MM.1S (cell line): ENCODE measurements around the gene GSC2.

Experiments
- DNase-seq: peaks from one replicate; pipeline ENCODE4 v3.0.0-alpha.2; 2015
- H2AFZ ChIP-seq: fragments of 300-600 bp; sonication (generic); 2 replicates; pipeline ENCODE4 v1.6.0; 2016; ENCODE audit warnings: antibody characterized with exemption, low read length
- H3F3A ChIP-seq: fragments of 300-600 bp; sonication (generic); 2 replicates; pipeline ENCODE4 v1.6.1; 2016; ENCODE audit warnings: mild to moderate bottlenecking, antibody characterized with exemption, low read length, moderate library complexity, mixed read lengths; ENCODE audit not compliant: insufficient read depth
- H3K27ac ChIP-seq: fragments of 300-600 bp; sonication (generic); 2 replicates; pipeline ENCODE4 v1.5.1; 2016; ENCODE audit warnings: mild to moderate bottlenecking, low read length
- H3K27me3 ChIP-seq: fragments of 300-600 bp; sonication (generic); replicated peaks from 2 replicates; pipeline ENCODE4 v1.6.0; 2016; ENCODE audit warnings: low read length; ENCODE audit not compliant: insufficient read depth
- H3K36me3 ChIP-seq: fragments of 300-600 bp; sonication (generic); replicated peaks from 2 replicates; pipeline ENCODE4 v1.6.1; 2016; ENCODE audit warnings: mild to moderate bottlenecking, low read length, mixed read lengths; ENCODE audit not compliant: insufficient read depth
- H3K4me1 ChIP-seq: fragments of 300-600 bp; sonication (generic); 2 replicates; pipeline ENCODE4 v1.6.1; 2016; ENCODE audit warnings: low read length, mixed read lengths
- H3K4me2 ChIP-seq: fragments of 300-600 bp; sonication (generic); 2 replicates; pipeline ENCODE4 v1.6.0; 2016; ENCODE audit warnings: low read depth, low read length
- H3K4me3 ChIP-seq: fragments of 300-600 bp; sonication (generic); 2 replicates; pipeline ENCODE4 v1.5.1; 2016; ENCODE audit warnings: low read length, mixed read lengths
- H3K79me2 ChIP-seq: fragments of 300-600 bp; sonication (generic); 2 replicates; pipeline ENCODE4 v1.6.1; 2016; ENCODE audit warnings: mixed run types, low read length, mixed read lengths
- H3K9ac ChIP-seq: fragments of 300-600 bp; sonication (generic); 2 replicates; pipeline ENCODE4 v1.6.1; 2016; ENCODE audit warnings: low read length, mixed read lengths
- H3K9me2 ChIP-seq: fragments of 300-600 bp; sonication (generic); replicated peaks from 2 replicates; pipeline ENCODE4 v1.6.1; 2016; ENCODE audit warnings: mild to moderate bottlenecking, low read length, mixed read lengths; ENCODE audit not compliant: insufficient read depth
- H3K9me3 ChIP-seq: fragments of 300-600 bp; sonication (generic); replicated peaks from 2 replicates; pipeline ENCODE4 v1.6.1; 2016; ENCODE audit warnings: mild to moderate bottlenecking, low read length, mixed read lengths; ENCODE audit not compliant: insufficient read depth
- H4K20me1 ChIP-seq: fragments of 300-600 bp; sonication (generic); 2 replicates; pipeline ENCODE4 v1.6.1; 2016; ENCODE audit warnings: mild to moderate bottlenecking, low read length, moderate library complexity, mixed read lengths; ENCODE audit not compliant: insufficient read depth
- CTCF ChIP-seq: fragments of 300-600 bp; sonication (generic); IDR thresholded peaks from 2 replicates; pipeline ENCODE4 v1.5.1; 2016; ENCODE audit warnings: antibody characterized with exemption, low read length, mixed read lengths
- EZH2 ChIP-seq: fragments of 300-600 bp; sonication (generic); optimal IDR thresholded peaks from 2 replicates; pipeline ENCODE3; 2017; ENCODE audit warnings: low read depth, mild to moderate bottlenecking, antibody characterized with exemption, low read length, mixed read lengths
- EZH2phosphoT487 ChIP-seq: fragments of 300-600 bp; sonication (generic); IDR thresholded peaks from 2 replicates; pipeline ENCODE4 v1.6.1; 2018; ENCODE audit warnings: antibody characterized with exemption, low read length

The GSC2 gene

GRCh38 chr22:19124377-19124776 is 25.7 kb downstream of the GSC2 start:
- no peak overlapping the region for H3K4me2 ChIP-seq
- peaks cover 9% of the 10 kb centered on the region; the same call in 1 of the 2 replicates for H3K27me3 ChIP-seq
- no peaks in the 10 kb centered on the region for H3F3A ChIP-seq
- no peak for DNase-seq
- H3K79me2 ChIP-seq: peaks cover 28% of the 10 kb centered on the region
- no peak overlapping the region for H3K27ac ChIP-seq
- H3K9ac ChIP-seq: no peak overlapping the region
- no peaks in the 10 kb centered on the region for H4K20me1 ChIP-seq
- H3K36me3 ChIP-seq: no peaks in the 10 kb centered on the region
- peaks cover 19% of the 10 kb centered on the region for H3K4me1 ChIP-seq
- H3K9me3 ChIP-seq: no peaks in the 10 kb centered on the region
- H2AFZ ChIP-seq: no peak overlapping the region
- no peak overlapping the region for H3K4me3 ChIP-seq
- TF ChIP-seq EZH2: no peak
- no peak for TF ChIP-seq CTCF
- TF ChIP-seq EZH2phosphoT487: no peak
- H3K9me2 ChIP-seq: no peaks in the 10 kb centered on the region

GRCh38 chr22:19123936-19124335 is 26.2 kb downstream of the GSC2 start:
- H3K4me3 ChIP-seq: no peak overlapping the region
- peaks cover 3% of the 10 kb centered on the region; the same call in 1 of the 2 replicates for H3F3A ChIP-seq
- H3K9me2 ChIP-seq: no peaks in the 10 kb centered on the region
- no peak overlapping the region for H3K9ac ChIP-seq
- H3K79me2 ChIP-seq: peaks cover 32% of the 10 kb centered on the region
- no peak overlapping the region for H2AFZ ChIP-seq
- TF ChIP-seq EZH2 (no peak), CTCF (no peak), EZH2phosphoT487 (no peak)
- peaks cover 23% of the 10 kb centered on the region for H3K4me1 ChIP-seq
- H3K36me3 ChIP-seq: no peaks in the 10 kb centered on the region
- no peak for DNase-seq
- H3K27ac ChIP-seq: no peak overlapping the region
- H3K27me3 ChIP-seq: peaks cover 9% of the 10 kb centered on the region; the same call in 1 of the 2 replicates
- H4K20me1 ChIP-seq: 0 out of 2 replicates have a peak, but pooled peaks cover 3% of the 10 kb centered on the region
- no peaks in the 10 kb centered on the region for H3K9me3 ChIP-seq
- no peak overlapping the region for H3K4me2 ChIP-seq

- Histone ChIP-seq H4K20me1 (peaks cover 13% of the 10 kb centered on the region), H3K9ac (peak overlapping the region; percentile 28; the same call in 1 of the 2 replicates)
Observed at GRCh38 chr22:19122752-19123492, 27.2 kb downstream of the GSC2 start.

More at GRCh38 chr22:19122752-19123492, 27.2 kb downstream of the GSC2 start:
- Histone ChIP-seq H3K4me3 (peak overlapping the region; percentile 63), H3K4me2 (peak overlapping the region; percentile 80), H3K9me2 (no peaks in the 10 kb centered on the region), H3K27me3 (peaks cover 9% of the 10 kb centered on the region; the same call in 1 of the 2 replicates), H3F3A (peaks cover 10% of the 10 kb centered on the region; the same call in 1 of the 2 replicates), H2AFZ (peak overlapping the region; percentile 98), H3K27ac (no peak overlapping the region), H3K9me3 (no peaks in the 10 kb centered on the region), H3K79me2 (peaks cover 42% of the 10 kb centered on the region), H3K36me3 (no peaks in the 10 kb centered on the region), H3K4me1 (peaks cover 30% of the 10 kb centered on the region)
- TF ChIP-seq EZH2: no peak
- no peak for TF ChIP-seq CTCF
- DNase-seq: no peak
